Cardiac muscle cell (in vitro differentiated cells and primary cell): Measurements from ENCODE around the gene VCAM1. TPM values are rescaled to one million over a fixed set of nuclear protein-coding genes. Genes with fewer than 3 reads are reported as not detected.
"Not testable (repeated sequence)": the region's sequence is repeated elsewhere in the genome, so short reads cannot be mapped to it uniquely, and the experiment has no call there.

ENCODE experiments used
- DNase-seq, 2 donors: peaks; one replicate each; pipeline versions ENCODE4 v3.0.0 to v3.0.0-alpha.2; 2010 to 2017; ENCODE audit warnings: low read depth in 1 of 2, low spot score in 1 of 2
- H3K27ac ChIP-seq: fragments of 200-600 bp; sonication (generic); 2 replicates; pipeline ENCODE4 v1.5.1; 2016
- H3K27me3 ChIP-seq: fragments of 200-600 bp; sonication (generic); 2 replicates; pipeline ENCODE4 v1.6.0; 2016; ENCODE audit warnings: control low read depth
- H3K36me3 ChIP-seq: fragments of 200-600 bp; sonication (generic); 2 replicates; pipeline ENCODE4 v1.5.1; 2016; ENCODE audit warnings: control low read depth
- H3K4me1 ChIP-seq: fragments of 200-600 bp; sonication (generic); 2 replicates; pipeline ENCODE4 v1.8.1; 2017; ENCODE audit warnings: low read depth, mild to moderate bottlenecking, mixed run types
- H3K4me3 ChIP-seq: fragments of 200-600 bp; sonication (generic); 2 replicates; pipeline ENCODE4 v1.5.1; 2016; ENCODE audit warnings: mild to moderate bottlenecking
- H3K9me3 ChIP-seq: fragments of 200-600 bp; sonication (generic); 2 replicates; pipeline ENCODE4 v1.5.1; 2017; ENCODE audit warnings: low read depth, mild to moderate bottlenecking, control low read depth
- polyA plus RNA-seq: library from polyadenylated mRNA; unstranded; fragments of >200 nt; fragmentation: Nextera tagmentation; extraction: Ambion mirVana; gene quantifications from 2 replicates; pipeline ENCODE4 v1.2.1, GENCODE V29; 2016
- total RNA-seq: library from RNA; depleted of rRNA; stranded (reverse); fragments of >200 nt; gene quantifications from 2 replicates; pipeline ENCODE4 v1.2.3, GENCODE V29; 2016
- TF ChIP-seq, protein P1 (sequence below): IDR thresholded peaks from 2 replicates; pipeline ENCODE4 v1.5.1; 2012; ENCODE audit warnings: low read depth, mild to moderate bottlenecking, low read length

The VCAM1 gene
- total and polyA plus RNA-seq, 2 experiments from 2014 or later: 443 to 718 TPM

DNA sequence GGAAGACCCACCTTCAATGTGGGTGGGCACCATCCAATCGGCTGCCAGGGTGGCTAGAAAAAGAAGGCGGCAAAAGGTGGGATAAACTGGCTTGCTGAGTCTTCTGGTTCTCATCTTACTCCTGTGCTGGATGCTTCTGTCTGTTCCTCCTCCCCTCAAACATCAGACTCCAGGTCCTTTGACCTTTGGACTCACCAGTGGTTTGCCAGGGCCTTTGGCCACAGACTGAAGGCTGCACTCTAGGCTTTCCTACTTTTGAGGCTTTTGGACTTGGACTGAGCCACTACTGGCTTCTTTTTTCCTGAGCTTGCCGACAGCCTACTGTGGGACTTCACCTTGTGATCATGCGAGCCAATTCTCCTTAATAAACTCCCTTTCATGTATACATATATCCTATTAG lies 55.9 kb downstream of the VCAM1 start:
- Histone ChIP-seq H3K9me3 (no peaks in the 10 kb centered on the region), H3K36me3 (no peaks in the 10 kb centered on the region), H3K4me1 (no peaks in the 10 kb centered on the region), H3K27ac (no peak overlapping the region), H3K4me3 (no peak overlapping the region), H3K27me3 (no peaks in the 10 kb centered on the region)
- TF ChIP-seq, protein P1, sequence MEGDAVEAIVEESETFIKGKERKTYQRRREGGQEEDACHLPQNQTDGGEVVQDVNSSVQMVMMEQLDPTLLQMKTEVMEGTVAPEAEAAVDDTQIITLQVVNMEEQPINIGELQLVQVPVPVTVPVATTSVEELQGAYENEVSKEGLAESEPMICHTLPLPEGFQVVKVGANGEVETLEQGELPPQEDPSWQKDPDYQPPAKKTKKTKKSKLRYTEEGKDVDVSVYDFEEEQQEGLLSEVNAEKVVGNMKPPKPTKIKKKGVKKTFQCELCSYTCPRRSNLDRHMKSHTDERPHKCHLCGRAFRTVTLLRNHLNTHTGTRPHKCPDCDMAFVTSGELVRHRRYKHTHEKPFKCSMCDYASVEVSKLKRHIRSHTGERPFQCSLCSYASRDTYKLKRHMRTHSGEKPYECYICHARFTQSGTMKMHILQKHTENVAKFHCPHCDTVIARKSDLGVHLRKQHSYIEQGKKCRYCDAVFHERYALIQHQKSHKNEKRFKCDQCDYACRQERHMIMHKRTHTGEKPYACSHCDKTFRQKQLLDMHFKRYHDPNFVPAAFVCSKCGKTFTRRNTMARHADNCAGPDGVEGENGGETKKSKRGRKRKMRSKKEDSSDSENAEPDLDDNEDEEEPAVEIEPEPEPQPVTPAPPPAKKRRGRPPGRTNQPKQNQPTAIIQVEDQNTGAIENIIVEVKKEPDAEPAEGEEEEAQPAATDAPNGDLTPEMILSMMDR: no peak
- DNase-seq: no peak

- no peak for DNase-seq
- Histone ChIP-seq H3K4me3 (no peak overlapping the region), H3K9me3 (no peaks in the 10 kb centered on the region), H3K4me1 (no peaks in the 10 kb centered on the region), H3K27ac (no peak overlapping the region), H3K27me3 (no peaks in the 10 kb centered on the region), H3K36me3 (no peaks in the 10 kb centered on the region)
- TF ChIP-seq, protein P1: no peak
Observed at GRCh38 chr1:100778748-100779147, 59.2 kb downstream of the VCAM1 start.

GRCh38 chr1:100780814-100781213 lies 61.3 kb downstream of the VCAM1 start:
- TF ChIP-seq, protein P1: no peak
- H3K36me3 ChIP-seq: no peaks in the 10 kb centered on the region
- H3K27ac ChIP-seq: no peak overlapping the region
- no peak overlapping the region for H3K4me3 ChIP-seq
- no peaks in the 10 kb centered on the region for H3K9me3 ChIP-seq
- DNase-seq: no peak
- H3K27me3 ChIP-seq: no peaks in the 10 kb centered on the region
- no peaks in the 10 kb centered on the region for H3K4me1 ChIP-seq

DNA sequence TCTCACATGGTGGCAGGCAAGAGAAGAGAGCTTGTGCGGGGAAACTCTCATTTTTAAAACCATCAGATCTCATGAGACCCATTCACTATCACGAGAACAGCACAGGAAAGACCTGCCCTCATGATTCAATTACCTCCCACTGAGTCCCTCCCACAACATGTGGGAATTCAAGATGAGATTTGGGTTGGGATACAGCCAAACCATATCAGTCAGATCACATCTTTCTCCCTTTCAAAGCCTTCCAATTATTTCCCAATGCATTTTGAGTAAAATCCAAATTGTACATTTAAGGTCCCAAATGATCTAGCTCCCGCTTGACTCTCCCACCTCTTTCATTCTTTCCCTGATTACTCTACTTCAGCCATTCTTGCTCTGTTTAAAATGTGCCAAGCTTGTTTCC lies 62.2 kb downstream of the VCAM1 start:
- H3K36me3 ChIP-seq, H3K27ac ChIP-seq, H3K27me3 ChIP-seq, H3K9me3 ChIP-seq, H3K4me3 ChIP-seq, H3K4me1 ChIP-seq: not testable (repeated sequence)
- peak in 1 of 2 donors; percentile 16 for DNase-seq

DNA sequence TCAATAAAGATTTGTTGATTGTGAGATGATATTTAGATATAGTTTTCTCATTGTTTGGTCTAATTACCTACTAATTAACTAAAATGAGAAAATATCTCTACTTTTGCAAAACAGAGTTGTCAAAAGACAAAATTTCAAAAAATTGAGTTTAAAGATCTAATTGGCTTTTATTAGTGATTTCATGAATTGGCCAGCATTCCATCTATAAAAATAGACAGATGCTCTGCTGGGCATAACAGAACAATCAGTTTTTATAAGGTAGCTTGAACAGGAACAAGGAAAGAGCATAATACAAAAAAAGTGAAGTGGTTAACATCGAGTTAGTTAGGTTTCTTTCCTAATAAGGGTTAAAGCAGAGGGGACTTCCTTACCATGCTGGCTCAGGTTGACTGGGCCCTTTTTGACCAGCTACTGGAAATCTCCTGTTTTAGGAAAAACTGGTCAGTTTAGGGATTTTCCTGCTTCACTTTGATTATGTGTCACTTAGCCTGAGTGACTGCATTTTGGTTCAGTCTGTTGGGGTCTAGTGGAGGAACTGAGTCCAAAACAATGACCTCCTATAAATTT lies 63.0 kb downstream of the VCAM1 start:
- H3K4me1 ChIP-seq: no peaks in the 10 kb centered on the region
- no peaks in the 10 kb centered on the region for H3K9me3 ChIP-seq
- no peak overlapping the region for H3K27ac ChIP-seq
- no peaks in the 10 kb centered on the region for H3K36me3 ChIP-seq
- H3K27me3 ChIP-seq: no peaks in the 10 kb centered on the region
- H3K4me3 ChIP-seq: no peak overlapping the region
- TF ChIP-seq, protein P1: no peak
- no peak for DNase-seq

DNA sequence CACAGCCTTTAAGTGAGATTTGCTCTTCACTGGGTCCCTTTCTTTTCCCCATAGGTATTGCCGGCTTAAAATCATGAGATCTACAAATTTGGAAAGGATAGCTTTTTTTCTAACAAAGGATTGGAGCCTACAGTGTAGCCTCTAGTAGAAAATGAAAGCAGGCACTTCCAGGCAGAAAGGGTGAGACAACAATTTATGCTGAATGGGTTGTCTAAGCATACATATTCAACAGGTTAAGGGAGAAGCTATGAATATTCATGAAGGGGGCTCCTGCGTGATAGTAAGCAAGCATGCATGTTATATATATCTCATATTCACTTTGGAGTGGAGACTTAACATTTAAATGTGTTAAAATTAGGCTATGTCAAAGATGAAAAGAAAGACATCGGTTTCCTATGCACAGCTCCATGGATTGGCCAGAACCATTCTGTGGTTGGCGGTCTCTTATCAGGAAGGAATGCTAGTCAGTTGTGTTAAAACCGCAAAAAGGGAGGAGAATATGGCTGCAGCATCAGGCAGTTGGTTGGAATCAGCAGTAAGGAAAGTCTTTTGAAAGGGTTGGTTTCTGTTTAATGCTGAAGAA lies 66.0 kb downstream of the VCAM1 start:
- Histone ChIP-seq H3K27me3 (no peaks in the 10 kb centered on the region), H3K4me1 (peaks cover 7% of the 10 kb centered on the region), H3K4me3 (no peak overlapping the region), H3K27ac (no peak overlapping the region), H3K36me3 (no peaks in the 10 kb centered on the region), H3K9me3 (no peaks in the 10 kb centered on the region)
- DNase-seq: peak in 1 of 2 donors; percentile 97
- TF ChIP-seq, protein P1: no peak
